SK-N-MC (cell line): ENCODE data around the gene PCMT1.
A peak's percentile ranks its signal among the peaks of the same experiment; 100 is the strongest.
"Not testable (repeated sequence)": the region's sequence is repeated elsewhere in the genome, so short reads cannot be mapped to it uniquely, and the experiment has no call there.

Experiments used
- DNase-seq: peaks from one replicate; pipeline ENCODE4 v3.0.0-alpha.2; 2011; ENCODE audit warnings: low read depth, low spot score
- H3K27ac ChIP-seq: fragments of 200-600 bp; sonication (generic); 2 replicates; pipeline ENCODE4 v1.5.1; 2016; ENCODE audit warnings: mixed run types
- H3K36me3 ChIP-seq: fragments of 200-600 bp; sonication (generic); 2 replicates; pipeline ENCODE4 v1.6.1; 2017; ENCODE audit warnings: antibody characterized with exemption, low read length, mixed read lengths; ENCODE audit not compliant: insufficient read depth
- H3K4me3 ChIP-seq: fragments of 200-600 bp; sonication (generic); 2 replicates; pipeline ENCODE4 v1.5.1; 2016
- H3K9ac ChIP-seq: fragments of 200-600 bp; sonication (generic); 2 replicates; pipeline ENCODE4 v1.8.0; 2017; ENCODE audit warnings: mixed run types, mixed read lengths; ENCODE audit not compliant: insufficient read length
- H3K9me3 ChIP-seq: fragments of 200-600 bp; sonication (generic); 2 replicates; pipeline ENCODE4 v1.6.1; 2017; ENCODE audit warnings: low read depth, mild to moderate bottlenecking, antibody characterized with exemption, low read length, moderate library complexity, mixed read lengths
- EZH2 ChIP-seq: fragments of 200-600 bp; sonication (generic); IDR thresholded peaks from one replicate; pipeline ENCODE4 v1.6.1; 2017; ENCODE audit warnings: antibody characterized with exemption
- FOXP2 ChIP-seq: optimal IDR thresholded peaks from 2 replicates; pipeline ENCODE3; 2011; ENCODE audit warnings: mild to moderate bottlenecking, moderate library complexity; ENCODE audit not compliant: insufficient read depth; ENCODE audit errors: extremely low read length, control extremely low read depth
- POLR2AphosphoS5 ChIP-seq: IDR thresholded peaks from 2 replicates; pipeline ENCODE4 v1.6.1; 2012; ENCODE audit warnings: mild to moderate bottlenecking, low read depth, low read length, borderline replicate concordance

PCMT1 gene

GRCh38 chr6:149842331-149842730 lies 92.8 kb downstream of the PCMT1 start:
- Histone ChIP-seq H3K4me3 (no peak overlapping the region), H3K9me3 (no peaks in the 10 kb centered on the region), H3K36me3 (no peaks in the 10 kb centered on the region), H3K27ac (no peak overlapping the region), H3K9ac (no peak overlapping the region)
- DNase-seq, result no peak
- no peak for TF ChIP-seq FOXP2
- TF ChIP-seq POLR2AphosphoS5, result no peak
- no peak for TF ChIP-seq EZH2

GRCh38 chr6:149843051-149843633 lies 93.6 kb downstream of the PCMT1 start:
- Histone ChIP-seq H3K9me3 (no peaks in the 10 kb centered on the region), H3K27ac (no peak overlapping the region), H3K9ac (no peak overlapping the region), H3K4me3 (no peak overlapping the region), H3K36me3 (no peaks in the 10 kb centered on the region)
- no peak for DNase-seq
- no peak for TF ChIP-seq EZH2
- no peak for TF ChIP-seq POLR2AphosphoS5
- TF ChIP-seq FOXP2, result no peak

GRCh38 chr6:149844036-149844435 lies 94.5 kb downstream of the PCMT1 start:
- H3K9me3 ChIP-seq, H3K9ac ChIP-seq, H3K27ac ChIP-seq, DNase-seq, H3K36me3 ChIP-seq, H3K4me3 ChIP-seq: not testable (repeated sequence)

- H3K27ac ChIP-seq, result no peak overlapping the region
- DNase-seq, result no peak
- no peak overlapping the region for H3K9ac ChIP-seq
- H3K36me3 ChIP-seq, result no peaks in the 10 kb centered on the region
- no peaks in the 10 kb centered on the region for H3K9me3 ChIP-seq
- TF ChIP-seq POLR2AphosphoS5 (no peak), FOXP2 (no peak), EZH2 (no peak)
- no peak overlapping the region for H3K4me3 ChIP-seq
Measured at GRCh38 chr6:149844480-149844879, 94.9 kb downstream of the PCMT1 start.

GRCh38 chr6:149845549-149845948 lies 96.0 kb downstream of the PCMT1 start:
- Histone ChIP-seq H3K4me3 (no peak overlapping the region), H3K9ac (no peak overlapping the region), H3K36me3 (no peaks in the 10 kb centered on the region), H3K9me3 (no peaks in the 10 kb centered on the region), H3K27ac (no peak overlapping the region)
- TF ChIP-seq FOXP2, result no peak
- TF ChIP-seq POLR2AphosphoS5, result no peak
- no peak for TF ChIP-seq EZH2
- DNase-seq, result no peak

- no peaks in the 10 kb centered on the region for H3K36me3 ChIP-seq
- no peak overlapping the region for H3K27ac ChIP-seq
- H3K9me3 ChIP-seq, result no peaks in the 10 kb centered on the region
- no peak for DNase-seq
- H3K4me3 ChIP-seq, result no peak overlapping the region
- no peak overlapping the region for H3K9ac ChIP-seq
- no peak for TF ChIP-seq EZH2
- no peak for TF ChIP-seq POLR2AphosphoS5
- TF ChIP-seq FOXP2, result no peak
Measured at GRCh38 chr6:149846321-149846720, 96.8 kb downstream of the PCMT1 start.

GRCh38 chr6:149847939-149848267 lies 98.4 kb downstream of the PCMT1 start:
- Histone ChIP-seq H3K9me3 (no peaks in the 10 kb centered on the region), H3K4me3 (no peak overlapping the region), H3K27ac (no peak overlapping the region; the same call in 1 of the 2 replicates), H3K36me3 (no peaks in the 10 kb centered on the region), H3K9ac (no peak overlapping the region)
- DNase-seq, result no peak
- TF ChIP-seq POLR2AphosphoS5 (no peak), FOXP2 (no peak), EZH2 (no peak)

GRCh38 chr6:149848343-149848742 lies 98.8 kb downstream of the PCMT1 start:
- H3K4me3 ChIP-seq, H3K27ac ChIP-seq, DNase-seq, H3K9ac ChIP-seq, H3K36me3 ChIP-seq, H3K9me3 ChIP-seq: not testable (repeated sequence)

- Histone ChIP-seq H3K9ac (no peak overlapping the region), H3K36me3 (no peaks in the 10 kb centered on the region), H3K9me3 (no peaks in the 10 kb centered on the region), H3K27ac (no peak overlapping the region), H3K4me3 (peak overlapping the region; percentile 50; the same call in 1 of the 2 replicates)
- TF ChIP-seq POLR2AphosphoS5, result no peak
- TF ChIP-seq EZH2, result no peak
- no peak for TF ChIP-seq FOXP2
- no peak for DNase-seq
Measured at GRCh38 chr6:149851461-149852110, 102.0 kb downstream of the PCMT1 start.
